Mammary epithelial cell (primary cell): Measurements from ENCODE around the gene GH1.

Experiments
- CTCF ChIP-seq, 2 donors: IDR thresholded peaks in 1 of 2; conservative IDR thresholded peaks in 1 of 2; 2 replicates each; pipeline ENCODE4 v1.5.1; 2011 to 2012; ENCODE audit warnings: inconsistent platforms in 2 of 2, low read length in 2 of 2, mild to moderate bottlenecking in 2 of 2, control low read depth in 1 of 2, low read depth in 1 of 2; ENCODE audit not compliant: insufficient read depth in 1 of 2; ENCODE audit errors: extremely low read depth in 1 of 2
- EZH2 ChIP-seq: IDR thresholded peaks from 2 replicates; pipeline ENCODE4 v1.6.1; 2012; ENCODE audit warnings: low read length, inconsistent platforms, borderline replicate concordance

DNA sequence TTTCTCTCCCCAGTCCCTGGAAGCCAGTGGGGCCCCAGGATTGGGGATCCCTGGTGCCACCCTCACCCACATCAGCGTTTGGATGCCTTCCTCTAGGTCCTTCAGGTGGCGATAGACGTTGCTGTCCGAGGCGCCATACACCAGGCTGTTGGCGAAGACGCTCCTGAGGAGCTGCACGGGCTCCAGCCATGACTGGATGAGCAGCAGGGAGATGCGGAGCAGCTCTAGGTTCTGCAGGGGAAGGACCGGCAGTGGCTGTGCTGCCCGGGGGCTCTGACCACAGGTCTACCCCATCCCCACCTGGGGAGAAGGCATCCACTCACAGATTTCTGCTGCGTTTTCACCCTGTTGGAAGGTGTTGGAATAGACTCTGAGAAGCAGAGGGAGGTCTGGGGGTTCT, 37.9 kb downstream of the GH1 start:
- no peak for TF ChIP-seq CTCF (conservative IDR thresholded peaks at IDR 0.05 in 1 of 2, IDR thresholded peaks at IDR 0.05 in 1 of 2; ENCODE audit: extremely low read depth in 1 of 2, insufficient read depth in 1 of 2, low read depth in 1 of 2, low read length in 2 of 2)
- no peak for TF ChIP-seq EZH2
